HepG2 (cell line): ENCODE results near the gene SLC29A2. TPM values are rescaled to one million over a fixed set of nuclear protein-coding genes. Genes with fewer than 3 reads are reported as not detected.

Experiments
- ATAC-seq: fragments of 200-7000 bp; cut with Tn5 transposase; 3 replicates; pipeline ENCODE4 v1.9.1; 2020; ENCODE audit warnings: mild to moderate bottlenecking, moderate library complexity
- BruUV-seq: library from RNA; stranded (reverse); fragments of 400-500 nt; replicated peaks from 2 replicates; lab custom pipeline; 2021; lab: Mats Ljungman, UMichigan
- CTCF ChIA-PET: fragments of 300-600 bp; formaldehyde crosslinking; extraction: SDS; loops from one replicate; lab custom pipeline; 2021; ENCODE audit warnings: low total read pairs, inconsistent platforms, low intra/inter-chr PET ratio; lab: Yijun Ruan, JAX
- POLR2A ChIA-PET: fragments of 350-600 bp; sonication (Branson Sonifier 250); formaldehyde crosslinking; loops from one replicate; lab custom pipeline; 2020; ENCODE audit warnings: antibody characterized with exemption, inconsistent platforms; lab: Yijun Ruan, JAX
- DNase-seq: peaks from one replicate; pipeline ENCODE4 v3.0.0-alpha.2; 2015; ENCODE audit warnings: low spot score
- FAIRE-seq: peaks from 3 replicates; lab custom pipeline; 2011; peaks lifted over from hg19 to GRCh38; lab: Jason Lieb, UNC
- H2AFZ ChIP-seq: one replicate; pipeline ENCODE4 v1.6.1; 2011; ENCODE audit warnings: low read length, inconsistent platforms
- H3K27ac ChIP-seq: fragments of 300-600 bp; 3 replicates; pipeline ENCODE4 v1.8.0; 2011; ENCODE audit warnings: mixed run types, mild to moderate bottlenecking, mixed read lengths, low read length, inconsistent platforms; ENCODE audit not compliant: insufficient read depth; ENCODE audit errors: extremely low read length
- H3K27me3 ChIP-seq, 2 experiments: fragments of 200-600 bp in 1 of 2; 2 replicates in 1 of 2; 3 replicates in 1 of 2; pipeline versions ENCODE4 v1.6.0 to v1.8.0; 2011; ENCODE audit warnings: low read length in 2 of 2, mild to moderate bottlenecking in 2 of 2, moderate library complexity in 2 of 2, inconsistent platforms in 1 of 2; ENCODE audit not compliant: insufficient read depth in 2 of 2, control insufficient read depth in 1 of 2
- H3K36me3 ChIP-seq, 2 experiments: fragments of 200-600 bp in 1 of 2; replicated peaks in 1 of 2; 2 replicates in 1 of 2; 3 replicates in 1 of 2; pipeline versions ENCODE4 v1.5.1 to v1.8.0; 2011; ENCODE audit warnings: low read length in 2 of 2, inconsistent platforms in 1 of 2; ENCODE audit not compliant: insufficient read depth in 2 of 2, control insufficient read depth in 1 of 2
- H3K4me1 ChIP-seq: 2 replicates; pipeline ENCODE4 v1.5.1; 2012; ENCODE audit warnings: low read length, inconsistent platforms; ENCODE audit not compliant: insufficient read depth
- H3K4me2 ChIP-seq: 2 replicates; pipeline ENCODE4 v1.6.0; 2011; ENCODE audit warnings: low read depth, low read length, inconsistent platforms
- H3K4me3 ChIP-seq, 3 experiments: fragments of 200-600 bp in 1 of 3; sonication (generic), shearing (Covaris generic) in 1 of 3; replicated peaks in 1 of 3; 2 replicates each; pipeline ENCODE4 v1.5.1; 2011 to 2016; ENCODE audit warnings: low read length in 3 of 3, inconsistent platforms in 2 of 3, low read depth in 2 of 3, mild to moderate bottlenecking in 2 of 3, control low read depth in 1 of 3, mixed read lengths in 1 of 3; ENCODE audit not compliant: insufficient read depth in 1 of 3
- H3K79me2 ChIP-seq: one replicate; pipeline ENCODE4 v1.6.1; 2011; ENCODE audit warnings: low read length, inconsistent platforms; ENCODE audit not compliant: insufficient read depth
- H3K9ac ChIP-seq: 2 replicates; pipeline ENCODE4 v1.6.0; 2011; ENCODE audit warnings: mild to moderate bottlenecking, low read depth, low read length, inconsistent platforms; ENCODE audit not compliant: insufficient read depth
- H3K9me3 ChIP-seq: 2 replicates; pipeline ENCODE4 v1.5.1; 2012; ENCODE audit warnings: mild to moderate bottlenecking, low read length
- H4K20me1 ChIP-seq: 2 replicates; pipeline ENCODE4 v1.6.0; 2011; ENCODE audit warnings: inconsistent platforms, mild to moderate bottlenecking, low read length, moderate library complexity; ENCODE audit not compliant: insufficient read depth
- ATF4 ChIP-seq, 2 experiments: fragments of 450-650 bp in 1 of 2; sonication (generic) in 1 of 2; formaldehyde crosslinking; IDR thresholded peaks; 2 replicates each; pipeline versions ENCODE4 v1.5.0 to v1.8.0; 2020 to 2022; ENCODE audit warnings: mild to moderate bottlenecking in 1 of 2, missing genetic modification reagents in 1 of 2
- KLF6 ChIP-seq: IDR thresholded peaks from 2 replicates; pipeline ENCODE4 v1.8.0; 2016; ENCODE audit warnings: missing biosample characterization, missing genetic modification reagents
- NBN ChIP-seq: fragments of 450-650 bp; conservative IDR thresholded peaks from 2 replicates; pipeline ENCODE4 v1.6.1; 2017
- THYN1 ChIP-seq: sonication (generic); formaldehyde crosslinking; IDR thresholded peaks from 2 replicates; pipeline ENCODE4 v1.8.1; 2023; ENCODE audit warnings: low read depth, mild to moderate bottlenecking, moderate library complexity, missing genetic modification reagents, borderline replicate concordance
- ZNF619 ChIP-seq: sonication (generic); formaldehyde crosslinking; IDR thresholded peaks from 2 replicates; pipeline ENCODE4 v1.4.0; 2020; ENCODE audit warnings: mild to moderate bottlenecking, missing genetic modification reagents
- WGBS: methylation state at CpG from one replicate; pipeline ENCODE4 v1.1.6; 2017; ENCODE audit warnings: low lambda C conversion rate; 5-methylcytosine and 5-hydroxymethylcytosine counted together
- in situ Hi-C: cut with HindIII; loops from 2 replicates; pipeline ENCODE4 v1.10.0; 2017; ENCODE audit warnings: low pct_unique_long_range_greater_than_20kb; ENCODE audit not compliant: extremely low pct_ligation_motif_present
- intact Hi-C: fragments of 100-400 bp; cut with micrococcal nuclease; formaldehyde crosslinking; loops from one replicate; pipeline ENCODE4 v1.10.0; 2022; ENCODE audit not compliant: unreplicated experiment
- polyA plus RNA-seq, 8 experiments: library from polyadenylated mRNA; depleted of rRNA in 3 of 8; stranded (reverse) in 7 of 8; unstranded in 1 of 8; fragments of >200 nt; fragmentation: Illumina TruSeq in 4 of 8; extraction: Trizol in 4 of 8; gene quantifications; 2 replicates each; pipeline versions ENCODE4 v1.2.1 to v1.2.3, GENCODE V29; 2011 to 2016; ENCODE audit warnings: low read depth in 4 of 8, missing spikeins in 1 of 8, mixed read lengths in 1 of 8; ENCODE audit not compliant: insufficient read depth in 1 of 8
- total RNA-seq, 5 experiments: library from RNA; depleted of rRNA; stranded (reverse); fragments of >200 nt; fragmentation: Illumina TruSeq; extraction: Trizol; gene quantifications; 2 replicates each; pipeline ENCODE4 v1.2.3, GENCODE V29; 2016; ENCODE audit warnings: low read depth in 1 of 5

The SLC29A2 gene
- total and polyA plus RNA-seq, 2 of the 13 experiments (the other 11 are each of a cell fraction or from before 2014, with no cell fraction given): 0.63 to 0.66 TPM

GRCh38 chr11:66338276-66339161 lies 33.0 kb downstream of the SLC29A2 start:
- POLR2A ChIA-PET: interaction anchor here (1.1 to 1.3 kb wide), 2 partner anchors 26 to 49 kb away, joined by 3 to 5 read pairs; partner anchors contain the start of gene YIF1A
- 90% methylated on average over 9 of the region's 17 CpGs for WGBS

More at GRCh38 chr11:66338276-66339161, 33.0 kb downstream of the SLC29A2 start:
- Histone ChIP-seq H3K4me2 (no peak overlapping the region), H2AFZ (no peak overlapping the region), H3K27me3 (no peaks in the 10 kb centered on the region), H3K27ac (no peak overlapping the region), H3K79me2 (peaks cover 5% of the 10 kb centered on the region), H3K9ac (no peak overlapping the region), H3K4me3 (no peak overlapping the region), H3K9me3 (no peaks in the 10 kb centered on the region), H3K36me3 (peaks cover 19 to 29% of the 10 kb centered on the region in 2 experiments; a peak in 4 of 5 replicates), H4K20me1 (no peaks in the 10 kb centered on the region), H3K4me1 (peaks cover 25% of the 10 kb centered on the region)
- in situ Hi-C loops (no loop called here), intact Hi-C loops (no loop called here)
- BruUV-seq: no TSS peak
- DNase-seq: no peak
- TF ChIP-seq NBN: no peak
- no peak for TF ChIP-seq ATF4 (CRISPR knock-in tag; IDR thresholded peaks at IDR 0.05)
- TF ChIP-seq KLF6 (CRISPR knock-in tag): no peak
- no peak for TF ChIP-seq ZNF619 (CRISPR knock-in tag)
- no peak for TF ChIP-seq THYN1
- CTCF ChIA-PET: no interaction called here
- no peak for FAIRE-seq
- ATAC-seq: no peak
